HT1080 (cell line): ENCODE data around the gene EIF5A2. TPM values are rescaled to one million over a fixed set of nuclear protein-coding genes. Genes with fewer than 3 reads are reported as not detected.
"Not testable (repeated sequence)": the region's sequence is repeated elsewhere in the genome, so short reads cannot be mapped to it uniquely, and the experiment has no call there.

ENCODE experiments used
- DNase-seq: peaks from one replicate; pipeline ENCODE4 v3.0.0-alpha.2; 2015; ENCODE audit warnings: low read depth
- polyA plus RNA-seq, 2 experiments: library from polyadenylated mRNA; depleted of rRNA; stranded (reverse); fragments of >200 nt; gene quantifications; 2 replicates each; pipeline ENCODE4 v1.2.3, GENCODE V29; 2015
- total RNA-seq: library from RNA; depleted of rRNA; stranded (reverse); fragments of >200 nt; shearing (Covaris generic); gene quantifications from 2 replicates; pipeline ENCODE4 v1.2.3, GENCODE V29; 2014; rRNA removed

Gene EIF5A2
- 30.6 and 33.3 TPM in 2 replicates for total RNA-seq
- 16.5 and 27.7 TPM in 2 replicates for polyA plus RNA-seq (2015; cell fraction: cytosol; rRNA removed)
- polyA plus RNA-seq (2015; cell fraction: nucleus; rRNA removed) = 9.9 and 13.2 TPM in 2 replicates

DNA sequence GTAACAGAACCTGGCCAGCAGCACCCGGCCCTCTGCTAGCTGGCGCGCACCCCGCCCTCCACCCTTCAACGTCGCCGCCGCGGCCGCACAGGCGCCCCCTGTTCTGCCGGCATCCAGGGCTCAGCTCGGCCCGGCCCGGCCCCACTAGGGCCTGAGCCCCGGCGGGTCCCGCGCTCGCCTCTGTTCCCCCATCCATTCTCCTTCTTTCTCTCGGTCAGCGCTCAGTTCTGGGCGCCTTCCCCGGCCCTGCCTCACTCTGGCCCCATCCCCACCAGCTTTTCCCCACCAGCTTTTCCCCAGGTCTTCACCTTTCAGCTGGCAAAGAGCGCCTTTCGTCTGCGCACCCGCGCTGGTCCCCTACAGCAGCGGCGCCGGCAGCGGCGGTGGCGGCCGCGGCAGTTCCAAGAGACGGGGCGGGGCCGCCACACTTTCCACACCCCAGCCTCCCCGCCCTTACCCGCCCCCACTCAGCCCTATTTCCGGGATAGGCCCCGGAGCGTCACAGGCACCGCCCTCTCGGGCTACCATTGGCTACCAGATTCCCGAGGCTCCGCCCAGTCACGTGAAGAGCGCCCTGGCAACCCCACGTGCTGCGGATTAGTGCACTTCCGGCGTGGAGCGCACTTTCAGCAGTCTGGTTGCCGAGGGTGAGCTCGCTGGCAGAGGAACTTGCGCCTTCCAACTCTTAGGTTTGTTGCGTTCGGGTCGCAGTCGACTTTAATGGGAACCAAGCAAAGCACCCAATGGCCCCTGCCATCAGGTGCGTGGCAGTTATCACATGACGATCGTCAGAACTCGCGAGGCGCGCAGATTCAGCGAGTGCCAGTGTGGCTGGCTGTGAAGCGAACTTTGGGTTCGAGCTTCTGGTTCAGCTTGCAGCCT is at the start of gene EIF5A2:
Gene EIF5A2 (minus strand): TSS at position 403 of the 882 bp plus-strand sequence. CDS start 831 bp downstream, outside the sequence.
- DNase-seq = peak; percentile 98

GRCh38 chr3:170956647-170957046 is 48.2 kb upstream of the EIF5A2 start:
- no peak for DNase-seq

DNA sequence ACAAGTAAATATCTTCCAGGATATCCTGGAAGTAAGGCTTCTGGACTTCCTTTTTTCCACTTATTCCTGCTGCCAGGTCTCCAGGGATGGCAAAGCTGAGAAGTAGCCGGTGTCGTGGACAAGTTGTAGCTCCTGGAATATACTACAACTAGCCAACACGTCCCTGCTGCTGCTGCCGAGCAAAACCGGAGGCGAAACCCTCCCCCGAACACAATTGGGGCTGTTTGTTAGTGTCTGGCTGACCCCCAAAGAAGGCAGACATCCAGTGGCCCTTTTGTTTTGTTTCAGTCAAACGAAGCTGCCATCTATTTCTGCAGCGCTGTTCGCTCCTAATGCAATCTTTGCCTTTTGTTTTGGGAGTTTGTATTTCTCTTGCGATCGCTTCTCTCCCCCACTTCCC is 45.3 kb upstream of the EIF5A2 start:
- DNase-seq = no peak

DNA sequence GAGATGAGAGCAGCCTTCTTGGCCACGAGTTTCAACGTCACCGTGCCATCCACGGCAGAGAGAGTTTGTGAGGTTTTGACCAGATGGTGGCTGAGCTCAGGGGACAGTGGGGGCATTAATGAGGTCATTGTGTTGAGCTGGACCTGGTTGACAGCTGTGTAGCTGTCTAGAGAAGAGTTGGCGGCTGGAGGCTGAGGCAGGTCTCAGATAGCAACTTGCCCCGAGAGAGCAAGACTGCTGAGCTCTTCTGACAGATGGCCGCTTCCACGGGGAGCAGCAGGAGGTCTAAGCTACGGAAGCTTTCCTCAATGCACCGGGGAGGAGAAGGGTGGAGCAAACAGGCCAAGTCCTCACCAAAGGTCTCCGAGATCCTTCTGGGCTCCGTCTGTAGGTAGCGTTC is 44.8 kb upstream of the EIF5A2 start:
- no peak for DNase-seq

- DNase-seq = no peak
Observed at GRCh38 chr3:170949211-170949610, 40.8 kb upstream of the EIF5A2 start.

GRCh38 chr3:170947018-170947769 is 38.8 kb upstream of the EIF5A2 start:
- DNase-seq = no peak

DNA sequence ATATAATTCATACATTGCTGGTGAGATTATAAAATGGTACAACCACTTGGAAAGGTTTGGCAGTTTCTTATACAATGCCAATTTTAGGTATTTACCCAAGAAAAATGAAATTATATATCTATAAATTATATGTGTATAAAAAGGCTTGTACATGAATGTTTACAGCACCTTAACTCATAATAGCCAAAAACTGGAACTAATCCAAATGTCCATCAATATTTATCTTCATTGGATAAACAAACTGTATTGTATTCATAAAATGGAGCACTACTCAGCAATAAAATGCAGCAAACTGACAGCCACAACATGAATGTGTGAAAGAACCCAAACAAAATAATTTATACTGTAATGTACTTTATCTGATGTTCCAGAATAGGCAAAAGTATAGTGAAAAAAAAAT is 33.6 kb upstream of the EIF5A2 start:
- DNase-seq = no peak

- DNase-seq = no peak
Observed at GRCh38 chr3:170941551-170941950, 33.1 kb upstream of the EIF5A2 start.

- not testable (repeated sequence) for DNase-seq
Observed at GRCh38 chr3:170933039-170933438, 24.6 kb upstream of the EIF5A2 start.

GRCh38 chr3:170923553-170923952 is 15.1 kb upstream of the EIF5A2 start:
- not testable (repeated sequence) for DNase-seq

GRCh38 chr3:170918715-170919114 is 10.3 kb upstream of the EIF5A2 start:
- no peak for DNase-seq

GRCh38 chr3:170914690-170915089 is 6.3 kb upstream of the EIF5A2 start:
- DNase-seq = no peak

DNA sequence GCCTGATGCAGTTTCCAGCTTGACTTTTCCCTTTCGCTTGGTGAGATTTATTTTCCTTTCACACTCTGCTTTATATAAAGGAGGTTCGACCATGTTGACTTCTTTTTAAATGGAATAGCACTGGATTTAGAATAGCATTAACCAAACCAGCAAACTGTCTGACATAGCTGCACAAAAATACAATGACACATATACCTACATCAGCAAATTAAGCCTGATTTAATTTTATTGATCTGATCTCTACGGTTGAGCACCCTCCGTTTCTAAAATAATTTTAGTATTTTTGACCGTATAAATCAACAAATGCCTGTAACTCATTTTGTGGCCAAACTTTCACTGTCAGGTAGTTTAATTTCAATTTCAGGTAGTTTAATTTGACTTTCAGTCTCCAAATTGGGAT is 5.8 kb upstream of the EIF5A2 start:
- no peak for DNase-seq

DNA sequence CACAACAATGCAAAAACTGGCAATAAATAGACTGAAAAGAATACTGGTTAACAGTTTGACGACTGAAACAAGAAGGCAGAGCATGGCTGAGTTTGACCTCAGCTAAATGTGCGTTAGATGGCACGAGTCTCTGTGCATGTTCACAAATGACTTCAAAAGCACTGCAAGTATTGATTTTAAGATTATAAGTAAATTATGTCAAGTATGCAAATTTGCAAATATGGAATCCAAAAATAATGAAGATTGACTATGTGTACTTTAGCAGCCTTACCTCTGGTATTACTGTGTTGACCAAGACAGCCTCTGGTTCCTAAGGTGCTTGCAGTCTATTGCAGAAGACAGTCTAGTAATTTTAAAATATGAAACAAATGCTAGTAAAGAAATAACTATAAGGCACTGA is 2.6 kb upstream of the EIF5A2 start:
- DNase-seq = no peak

GRCh38 chr3:170910542-170910941 is 2.1 kb upstream of the EIF5A2 start:
- peak; percentile 68 for DNase-seq

- peak; percentile 97 for DNase-seq
Observed at GRCh38 chr3:170909129-170909903, 879 bp upstream of the EIF5A2 start.

GRCh38 chr3:170907637-170908234 is 701 bp downstream of the EIF5A2 start:
- peak; percentile 40 for DNase-seq

- DNase-seq = no peak
Observed at GRCh38 chr3:170905862-170906261, 2.6 kb downstream of the EIF5A2 start.

- DNase-seq = no peak
Observed at GRCh38 chr3:170903123-170903522, 5.3 kb downstream of the EIF5A2 start.

DNA sequence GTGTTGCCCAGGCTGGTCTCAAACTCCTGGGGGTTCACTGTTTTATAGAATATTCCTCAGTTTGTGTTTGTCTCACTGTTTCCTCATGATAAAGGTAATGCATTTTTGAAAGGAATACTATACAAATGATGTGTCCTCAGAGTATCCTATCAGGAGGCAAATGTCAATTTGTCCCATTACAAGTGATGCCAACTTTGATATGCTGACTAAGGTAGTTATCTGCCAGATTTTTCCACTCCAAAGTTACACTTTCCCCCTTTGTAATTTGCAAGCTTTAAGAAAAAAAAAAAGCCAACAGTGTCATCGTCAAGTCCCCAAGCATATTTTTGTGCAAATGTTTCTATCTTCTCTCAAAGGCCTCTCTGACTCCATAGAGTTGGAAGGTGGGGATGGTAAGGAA is 9.0 kb downstream of the EIF5A2 start:
- no peak for DNase-seq

DNA sequence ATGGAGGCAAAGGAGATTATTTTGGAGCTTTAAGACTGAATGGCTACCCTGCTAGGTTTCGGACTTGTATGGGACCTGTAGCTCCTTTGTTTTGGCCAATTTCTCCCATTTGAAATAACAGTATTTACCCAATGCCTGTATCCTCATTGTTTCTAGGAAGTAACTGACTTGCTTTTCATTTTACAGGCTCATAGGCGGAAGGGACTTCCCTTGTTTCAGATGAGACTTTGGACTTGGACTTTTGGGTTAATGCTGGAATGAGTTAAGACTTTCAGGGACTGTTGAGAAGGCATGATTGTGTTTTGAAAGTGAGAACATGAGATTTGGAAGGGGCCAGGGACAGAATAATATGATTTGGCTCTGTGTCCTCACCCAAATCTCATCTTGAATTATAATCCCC is 10.5 kb downstream of the EIF5A2 start:
- DNase-seq = no peak
